Dedifferentiated amniotic fluid mesenchymal stem cell (primary cell): ENCODE results near the gene SNED1.

ENCODE experiments used
- DNase-seq: peaks from one replicate; pipeline ENCODE4 v3.0.0-alpha.2; 2016; ENCODE audit errors: extremely low spot score

SNED1 gene

DNA sequence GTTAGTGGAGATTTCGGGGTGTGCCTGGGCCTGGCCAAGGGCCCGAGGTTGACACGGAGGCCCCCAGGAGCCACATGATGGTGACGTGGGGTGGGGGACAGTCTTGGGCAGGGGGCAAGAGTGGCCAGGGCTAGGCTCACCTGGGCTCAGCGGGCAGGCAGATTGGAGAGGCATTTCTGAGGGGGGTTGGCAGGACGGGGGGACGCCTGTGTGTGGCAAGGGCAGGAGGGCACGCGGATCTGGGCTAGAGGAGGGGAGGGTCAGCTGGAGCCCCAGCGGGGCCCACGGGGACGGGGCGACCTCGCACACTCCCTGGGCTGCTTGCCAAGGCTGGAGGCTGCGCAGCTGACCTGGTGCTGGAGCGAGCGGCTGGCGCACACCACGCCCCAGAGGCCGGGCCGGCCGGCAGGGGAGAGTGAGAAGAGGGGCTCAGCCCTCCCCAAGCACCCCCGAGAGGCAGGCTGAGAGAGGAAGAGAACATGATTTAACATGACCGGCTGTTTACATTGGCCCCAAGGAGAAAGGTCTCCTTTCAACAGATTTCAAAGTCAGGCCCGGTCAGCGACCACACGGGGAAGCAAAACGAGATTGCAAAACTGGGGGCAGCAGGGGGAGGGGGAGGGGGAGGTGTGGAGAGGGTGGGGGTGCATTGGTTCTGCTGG lies 38.0 kb upstream of the SNED1 start:
- DNase-seq: no peak

DNA sequence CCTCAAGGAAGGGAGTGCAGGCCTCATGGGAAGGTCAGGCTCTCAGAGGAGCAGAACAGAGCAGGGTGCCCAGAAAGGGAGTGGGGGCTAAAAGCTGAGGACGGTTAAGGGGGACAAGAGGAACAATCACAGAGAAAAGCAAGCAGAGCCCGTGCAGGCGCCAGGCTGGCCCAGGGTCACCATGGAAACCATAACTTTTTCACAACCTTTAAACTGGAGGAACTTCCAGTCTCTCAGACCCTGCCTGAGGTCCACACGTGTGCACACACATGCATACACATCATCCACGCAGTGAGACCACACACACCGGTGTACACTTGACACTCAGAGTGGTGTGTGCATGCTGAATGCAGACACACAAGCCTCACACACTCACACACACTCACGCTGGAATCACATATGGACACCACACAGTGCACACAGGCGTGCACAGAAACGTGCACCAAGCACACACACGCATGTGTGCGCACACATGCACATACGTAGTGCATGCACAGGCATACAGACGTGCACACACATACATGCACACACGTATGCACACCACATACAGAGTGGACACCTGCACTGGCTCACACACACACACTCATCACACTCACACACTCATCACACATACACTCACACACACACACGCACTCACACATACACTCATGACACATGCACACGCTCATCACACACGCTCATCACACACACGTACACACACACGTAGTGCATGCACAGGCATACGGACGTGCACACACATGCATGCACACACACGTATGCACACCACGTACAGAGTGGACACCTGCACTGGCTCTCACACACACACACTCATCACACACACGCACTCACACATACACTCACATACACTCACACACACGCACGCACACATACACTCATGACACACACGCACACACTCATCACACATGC lies 37.2 kb upstream of the SNED1 start:
- no peak for DNase-seq

DNA sequence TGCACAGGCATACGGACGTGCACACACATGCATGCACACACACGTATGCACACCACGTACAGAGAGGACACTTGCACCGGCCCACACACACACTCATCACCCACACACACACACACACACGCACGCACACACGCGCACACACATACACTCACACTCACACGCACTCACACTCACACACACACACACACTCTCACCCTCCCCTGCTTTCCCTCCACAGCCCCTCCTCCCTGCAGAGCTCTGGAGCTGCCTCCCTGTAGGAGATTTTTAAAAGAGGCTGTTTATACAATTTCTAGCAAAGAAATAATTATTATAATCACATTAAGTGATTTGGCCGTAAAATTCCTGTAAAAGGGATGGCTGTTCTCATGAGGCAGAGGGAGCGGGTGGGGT lies 36.5 kb upstream of the SNED1 start:
- no peak for DNase-seq

DNA sequence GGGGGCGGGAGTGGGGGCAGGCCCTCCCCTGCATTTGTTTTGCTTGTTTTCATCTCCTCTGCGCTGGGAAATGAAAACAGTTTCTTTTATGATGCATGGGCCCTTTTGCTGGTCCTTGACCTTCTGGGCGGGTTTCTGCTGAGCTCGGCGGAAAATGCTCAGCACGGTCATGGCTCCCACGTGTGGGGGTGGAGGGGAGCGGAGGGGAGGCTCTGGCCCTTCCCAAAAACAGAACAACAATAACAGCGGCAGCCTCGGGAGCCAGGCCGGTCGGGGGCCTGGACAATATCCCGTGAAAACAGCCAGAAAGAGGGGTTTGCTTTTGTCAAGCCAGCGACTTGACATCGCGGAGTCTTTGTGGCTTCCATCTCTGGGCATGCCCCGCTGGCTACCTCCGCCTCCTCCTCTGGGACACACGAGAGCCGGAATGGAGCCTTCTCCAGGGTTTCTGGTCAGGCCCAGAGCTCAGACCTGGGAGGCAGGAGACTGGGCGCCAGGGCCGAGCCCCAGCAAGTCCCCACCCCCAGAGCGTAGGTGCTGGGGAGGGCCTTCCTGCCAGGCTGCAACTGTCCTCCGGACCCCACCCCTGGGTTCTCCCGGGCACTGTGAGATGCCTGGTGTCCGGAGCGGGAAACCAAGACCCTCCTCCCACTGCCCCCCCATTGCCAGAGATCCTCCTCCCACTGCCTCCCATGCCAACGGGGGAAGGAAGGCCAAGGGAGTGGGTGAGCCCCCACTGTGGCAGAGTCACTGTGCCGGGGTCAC lies 35.9 kb upstream of the SNED1 start:
- DNase-seq: no peak

DNA sequence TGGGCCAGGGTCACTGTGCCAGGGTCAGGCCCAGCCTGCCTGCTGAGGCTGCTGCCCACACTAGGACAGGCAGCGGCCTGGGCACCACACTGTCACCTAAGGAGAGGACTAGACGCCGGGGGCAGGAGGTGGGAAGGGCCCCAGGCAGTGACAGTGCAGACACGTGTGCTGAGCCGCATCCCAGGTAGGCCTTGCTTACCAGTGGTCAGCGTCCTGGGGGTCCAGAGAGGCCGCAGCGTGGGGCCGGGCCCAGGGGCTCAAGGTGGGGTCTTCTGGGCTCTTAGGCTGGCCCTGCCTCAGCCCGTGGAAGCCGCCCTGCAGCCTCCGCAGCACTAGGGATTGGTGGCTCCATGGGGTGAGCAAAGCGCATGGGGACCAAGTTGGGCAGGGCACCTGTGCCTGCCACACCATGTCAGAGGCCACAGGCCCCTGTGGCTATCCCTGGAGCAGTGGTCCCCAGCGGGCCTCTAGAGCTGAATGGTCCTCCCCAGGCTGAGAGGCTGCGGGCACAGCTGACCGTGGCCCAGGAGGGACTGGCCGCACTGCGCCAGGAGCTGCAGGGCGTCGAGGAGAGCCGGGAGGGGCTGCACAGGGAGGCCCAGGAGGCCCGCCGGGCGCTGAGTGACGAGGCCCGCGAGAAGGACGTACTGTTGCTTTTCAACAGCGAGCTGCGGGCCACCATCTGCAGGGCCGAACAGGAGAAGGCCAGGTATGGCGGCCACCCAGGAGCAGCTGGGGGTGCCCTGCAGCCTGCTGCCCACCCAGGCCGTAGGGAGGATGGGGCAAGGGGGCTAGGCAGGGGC lies 35.2 kb upstream of the SNED1 start:
- DNase-seq: no peak

DNA sequence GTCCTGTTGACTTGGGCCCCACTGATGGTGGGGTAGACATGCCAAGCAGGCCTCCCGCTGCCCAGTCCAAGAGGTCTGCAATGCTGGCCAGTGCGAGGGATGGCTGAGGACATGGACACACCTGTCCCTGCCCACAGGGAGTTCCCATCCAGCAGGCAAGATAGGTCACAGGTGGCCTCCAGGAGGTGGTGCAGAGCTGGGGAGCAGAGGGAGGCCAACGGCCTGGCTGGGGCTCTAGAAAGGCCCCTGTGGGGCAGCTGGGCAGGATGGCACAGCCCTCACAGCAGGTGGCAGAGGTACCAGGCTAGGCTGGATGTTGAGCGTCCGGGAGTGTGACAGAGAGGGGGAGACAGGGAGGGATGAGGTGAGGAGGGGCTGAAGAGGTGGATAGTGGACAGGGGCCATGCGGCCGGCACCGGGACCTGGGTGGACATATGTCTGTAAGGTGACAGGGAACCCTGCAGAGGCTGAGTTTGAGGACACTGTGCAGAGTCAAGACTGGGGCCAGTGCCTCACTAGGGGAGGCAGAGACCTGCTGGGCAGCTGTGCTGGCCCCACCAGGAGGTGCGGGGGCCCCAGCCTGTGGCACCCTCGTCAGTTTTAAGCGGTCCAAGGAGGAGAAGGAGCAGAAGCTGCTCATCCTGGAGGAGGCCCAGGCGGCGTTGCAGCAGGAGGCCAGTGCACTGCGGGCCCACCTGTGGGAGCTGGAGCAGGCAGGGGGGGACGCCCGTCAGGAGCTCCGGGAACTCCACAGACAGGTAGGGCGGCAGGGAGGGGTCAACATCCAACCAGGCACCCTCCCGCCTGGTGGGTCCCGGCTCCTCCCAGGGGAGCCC lies 34.3 kb upstream of the SNED1 start:
- no peak for DNase-seq

DNA sequence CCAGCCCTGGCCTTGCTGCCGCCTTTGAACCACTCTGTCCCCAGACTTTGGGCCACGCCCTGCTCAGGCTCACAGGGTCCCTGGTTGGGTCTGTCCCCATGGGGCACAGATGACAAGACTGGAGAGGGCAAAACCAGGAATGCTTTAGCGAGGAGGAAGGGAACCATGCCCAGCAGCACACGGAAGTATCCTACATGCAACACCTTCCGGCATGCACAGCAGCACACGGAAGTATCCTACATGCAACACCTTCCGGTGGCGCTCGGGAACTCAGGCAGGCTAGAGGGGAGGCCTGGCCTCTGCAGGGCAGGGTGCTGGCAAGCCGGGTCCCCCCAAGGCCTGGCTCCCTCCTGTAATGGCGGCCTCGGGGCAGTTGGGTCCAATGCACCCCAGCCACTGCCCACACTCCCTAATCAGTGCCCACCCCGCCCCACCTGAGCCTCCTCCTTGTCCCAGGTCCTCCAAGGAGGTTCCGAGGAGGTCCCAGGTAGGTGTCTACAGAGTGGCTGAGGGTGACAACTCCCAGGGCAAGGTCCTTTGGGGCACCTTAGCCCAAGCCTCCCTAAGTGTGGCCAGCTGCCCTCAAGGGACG lies 33.6 kb upstream of the SNED1 start:
- no peak for DNase-seq

DNA sequence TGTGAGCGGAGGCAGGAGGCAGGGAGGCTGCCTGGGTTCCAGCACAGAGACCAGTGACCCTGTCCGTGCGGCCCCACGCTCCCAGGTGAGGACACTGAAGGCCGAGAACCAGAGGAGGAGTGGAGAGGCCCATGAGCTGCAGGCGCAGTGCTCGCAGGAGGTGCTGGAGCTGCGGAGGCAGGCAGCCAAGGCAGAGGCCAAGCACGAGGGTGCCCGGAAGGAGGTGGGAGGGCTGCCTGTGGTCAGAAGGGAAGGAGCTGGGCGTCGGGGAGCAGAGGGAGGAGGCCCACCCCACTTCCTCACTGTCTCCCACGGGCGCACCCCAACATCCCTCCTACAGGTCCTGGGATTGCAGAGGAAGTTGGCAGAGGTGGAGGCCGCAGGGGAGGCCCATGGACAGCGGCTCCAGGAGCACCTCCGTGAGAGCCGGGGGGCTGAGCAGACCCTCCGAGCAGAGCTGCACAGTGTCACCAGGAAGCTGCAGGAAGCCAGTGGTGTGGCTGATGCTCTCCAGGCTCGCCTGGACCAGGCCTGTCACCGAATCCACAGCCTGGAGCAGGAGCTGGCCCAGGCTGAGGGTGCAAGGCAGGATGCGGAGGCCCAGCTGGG lies 33.0 kb upstream of the SNED1 start:
- DNase-seq: no peak

DNA sequence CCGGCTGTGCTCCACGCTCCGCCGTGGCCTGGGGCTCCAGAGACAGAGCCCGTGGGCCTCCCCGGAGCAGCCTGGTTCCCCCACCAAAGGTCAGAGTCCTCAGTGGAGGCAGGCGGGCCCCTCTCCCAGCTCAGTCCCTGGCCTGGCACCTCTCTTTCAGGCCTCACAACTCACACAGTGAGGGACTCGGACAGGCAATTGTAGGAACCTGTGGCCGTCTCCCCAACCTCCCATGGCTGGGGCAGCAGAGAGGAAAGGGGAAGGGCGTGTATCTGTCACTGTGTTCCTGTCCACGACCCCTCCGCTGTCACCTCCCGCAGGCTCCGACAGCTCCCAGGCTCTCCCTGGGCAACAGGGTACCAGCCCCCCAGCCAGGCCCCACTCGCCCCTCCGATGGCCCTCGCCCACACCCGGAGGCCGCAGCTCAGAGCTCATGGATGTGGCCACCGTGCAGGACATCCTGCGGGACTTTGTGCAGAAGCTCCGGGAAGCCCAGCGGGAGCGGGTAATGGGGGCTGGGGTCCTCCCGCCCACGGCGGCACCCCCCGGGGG lies 32.4 kb upstream of the SNED1 start:
- DNase-seq: no peak

DNA sequence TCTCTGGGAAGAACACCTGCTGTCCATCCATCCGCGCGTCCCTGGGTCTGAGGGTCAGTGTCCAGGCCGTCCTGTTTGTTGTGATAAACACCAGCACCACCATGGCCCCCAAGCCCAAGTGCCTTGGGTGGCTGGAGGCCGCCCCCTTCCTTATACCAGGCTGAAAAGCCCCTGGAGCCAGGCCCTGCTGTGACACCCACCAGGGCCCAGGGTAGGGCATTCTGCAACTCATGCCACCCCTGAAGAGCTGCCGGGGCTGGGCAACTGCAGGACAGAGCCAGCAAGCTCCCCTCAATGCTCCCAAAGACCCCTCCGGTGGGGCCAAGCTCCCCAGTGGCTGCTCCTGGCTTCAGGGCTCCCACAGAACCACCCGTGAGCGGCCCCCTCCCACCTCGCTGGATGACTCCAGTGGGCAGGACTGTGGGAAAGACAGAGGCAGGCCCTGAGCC lies 31.9 kb upstream of the SNED1 start:
- DNase-seq: no peak

DNA sequence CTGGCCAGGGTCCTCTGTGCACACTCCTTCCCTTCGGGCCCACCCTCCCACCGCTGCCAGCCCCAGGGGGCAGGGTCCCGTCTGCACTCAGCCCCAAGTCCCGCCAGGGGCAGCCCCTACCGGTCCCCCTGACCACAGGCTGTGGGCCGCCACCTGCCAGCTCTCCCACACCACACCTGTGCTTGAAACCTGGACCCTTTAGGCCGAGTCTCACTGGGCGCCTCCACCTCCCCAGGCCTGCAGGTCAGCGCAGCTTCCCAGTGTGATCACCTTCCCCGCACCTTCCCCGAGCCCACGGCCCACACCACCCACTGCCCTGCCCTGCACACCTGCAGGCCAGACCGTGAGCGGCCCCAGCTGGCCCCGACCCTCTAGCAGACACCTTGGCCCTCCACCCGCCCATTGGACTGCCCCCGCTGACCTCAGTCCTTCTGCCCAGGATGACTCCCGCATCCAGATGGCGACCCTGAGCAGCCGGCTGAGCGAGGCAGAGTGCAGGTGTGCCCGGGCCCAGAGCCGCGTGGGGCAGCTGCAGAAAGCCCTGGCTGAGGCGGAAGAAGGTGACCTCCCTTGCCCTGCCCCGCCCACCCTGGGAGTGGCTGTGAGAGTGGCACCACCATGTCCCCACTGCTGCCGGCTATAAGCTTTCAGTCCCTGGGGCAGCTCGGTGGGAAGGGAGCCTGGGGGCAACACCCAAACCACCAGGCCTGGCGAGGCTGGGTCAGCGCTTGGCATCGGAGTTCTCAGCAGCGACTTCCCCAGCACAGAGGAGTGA lies 31.3 kb upstream of the SNED1 start:
- no peak for DNase-seq

DNA sequence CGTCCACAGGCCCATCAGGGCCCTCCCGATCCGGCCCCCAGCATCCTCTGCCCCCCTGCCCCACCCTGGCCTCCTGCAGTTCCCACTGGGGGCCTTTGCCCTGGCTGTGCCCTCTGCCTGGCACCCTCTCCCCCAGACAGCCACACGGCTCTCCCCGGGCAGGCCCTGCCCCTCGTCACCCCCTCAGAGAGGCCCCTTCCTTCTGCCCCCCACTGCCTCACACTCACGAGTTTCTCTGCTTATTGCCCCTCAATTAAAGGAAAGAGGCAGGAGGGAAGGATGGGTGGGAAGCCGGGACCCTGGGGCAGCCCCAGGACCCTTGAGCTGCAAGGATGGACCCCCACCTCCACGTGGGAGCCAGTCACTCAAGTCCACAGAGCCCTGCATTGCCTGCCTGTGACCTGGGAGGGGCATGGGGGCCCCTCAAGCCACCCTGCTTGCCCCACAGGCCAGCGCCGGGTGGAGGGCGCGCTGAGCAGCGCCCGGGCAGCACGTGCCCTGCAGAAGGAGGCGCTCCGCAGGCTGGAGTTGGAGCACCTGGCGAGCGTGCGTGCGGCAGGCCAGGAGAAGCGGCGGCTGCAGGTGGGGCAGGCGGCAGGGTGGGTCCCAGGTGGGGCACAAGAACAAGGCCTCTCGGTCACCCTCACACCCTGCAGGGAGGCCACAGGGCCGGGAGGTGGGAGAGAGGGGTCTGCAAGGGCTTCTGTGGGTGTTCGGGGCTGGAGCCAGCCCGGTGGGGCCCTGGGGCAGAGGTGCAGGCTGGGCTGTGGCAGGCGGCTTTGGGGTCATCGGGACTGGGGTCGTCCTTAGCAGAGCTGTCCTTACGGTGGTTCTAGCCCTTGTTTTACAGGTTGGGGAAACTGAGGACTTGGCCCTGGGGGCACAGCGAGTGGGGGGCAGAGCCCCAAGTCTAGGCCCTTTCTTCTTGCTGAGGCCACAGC lies 30.5 kb upstream of the SNED1 start:
- DNase-seq: no peak

DNA sequence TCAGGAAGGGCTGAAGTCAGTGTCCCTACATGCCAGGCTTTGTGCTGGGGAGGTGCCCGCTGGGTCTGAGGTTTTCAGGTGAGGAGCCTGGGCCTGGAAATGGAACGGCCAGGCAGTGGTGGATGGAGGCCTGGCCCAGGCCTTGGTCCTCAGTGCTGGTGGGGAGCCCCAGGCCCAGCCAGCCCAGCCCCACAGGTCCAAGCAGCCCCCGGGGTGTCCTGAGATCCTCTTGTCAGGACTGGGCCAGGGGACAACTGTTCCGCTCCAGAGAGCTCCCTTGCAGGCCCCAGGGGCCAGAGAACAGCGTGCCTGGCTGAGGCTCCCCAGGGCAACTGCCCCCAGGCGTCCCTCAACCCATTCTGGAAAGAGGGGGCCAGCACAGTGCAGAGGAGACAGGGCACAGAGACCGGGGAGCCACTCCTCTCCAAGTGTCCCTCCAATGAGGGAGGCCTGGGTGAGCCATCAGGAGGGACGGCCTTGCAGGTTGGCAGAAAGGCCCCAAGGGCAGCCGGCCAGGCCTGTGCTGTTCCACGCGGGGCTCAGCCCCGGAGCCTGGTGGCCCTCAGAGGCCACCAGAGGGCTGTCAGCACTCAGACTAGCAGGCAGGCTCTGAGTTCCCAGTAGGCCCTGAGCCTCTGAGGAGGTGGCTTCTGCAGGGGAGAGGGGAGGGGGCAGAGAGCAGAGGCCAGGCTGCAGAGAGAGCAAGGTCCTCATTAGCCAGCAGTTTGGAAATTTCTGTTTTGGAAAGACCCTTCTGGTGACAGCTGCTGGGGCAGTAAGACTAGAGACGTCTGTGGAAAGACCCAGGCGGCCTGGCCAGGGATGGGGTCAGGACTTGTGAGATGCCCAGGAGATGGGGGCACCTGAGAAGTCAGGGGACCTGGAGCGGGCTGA lies 29.4 kb upstream of the SNED1 start:
- no peak for DNase-seq

DNA sequence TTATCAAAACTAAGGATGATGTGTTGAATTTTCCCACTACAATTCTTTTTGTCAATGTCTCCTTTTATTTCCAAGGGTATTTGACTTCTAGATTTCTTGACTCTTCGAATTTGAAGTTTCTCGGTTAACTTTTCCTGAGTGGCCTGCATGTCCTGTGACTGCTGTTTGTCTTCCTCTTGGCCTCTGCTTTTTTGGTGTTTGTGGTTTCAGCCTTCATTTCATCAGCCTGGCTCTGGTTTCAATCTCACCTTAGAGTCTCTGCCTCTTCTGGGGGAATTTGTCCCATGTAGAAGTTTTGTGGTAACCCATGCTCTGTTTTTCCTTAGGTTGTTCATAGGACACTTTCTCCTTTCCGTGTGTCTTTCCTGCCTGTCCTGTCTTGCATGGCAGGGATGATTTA lies 28.3 kb upstream of the SNED1 start:
- no peak for DNase-seq

DNA sequence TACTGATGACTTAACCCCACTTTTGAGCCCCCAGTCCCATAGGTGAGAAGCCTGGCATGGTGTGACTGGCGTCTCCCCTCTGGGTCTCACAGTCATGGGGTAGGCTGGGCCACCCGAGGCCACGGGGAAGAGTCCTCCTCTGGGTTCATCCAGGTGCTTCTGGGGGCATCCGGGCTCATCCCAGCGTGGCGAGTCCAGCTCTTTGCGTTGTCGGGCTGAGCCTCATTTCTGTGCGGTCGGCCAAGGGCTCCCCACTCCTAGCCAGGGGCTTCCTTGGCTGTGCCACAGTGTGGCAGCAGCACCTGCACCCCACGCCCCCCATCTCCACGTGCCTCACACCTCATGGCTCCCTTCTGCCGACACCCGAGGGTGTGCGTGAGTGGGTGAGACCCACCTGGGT lies 27.6 kb upstream of the SNED1 start:
- DNase-seq: no peak

DNA sequence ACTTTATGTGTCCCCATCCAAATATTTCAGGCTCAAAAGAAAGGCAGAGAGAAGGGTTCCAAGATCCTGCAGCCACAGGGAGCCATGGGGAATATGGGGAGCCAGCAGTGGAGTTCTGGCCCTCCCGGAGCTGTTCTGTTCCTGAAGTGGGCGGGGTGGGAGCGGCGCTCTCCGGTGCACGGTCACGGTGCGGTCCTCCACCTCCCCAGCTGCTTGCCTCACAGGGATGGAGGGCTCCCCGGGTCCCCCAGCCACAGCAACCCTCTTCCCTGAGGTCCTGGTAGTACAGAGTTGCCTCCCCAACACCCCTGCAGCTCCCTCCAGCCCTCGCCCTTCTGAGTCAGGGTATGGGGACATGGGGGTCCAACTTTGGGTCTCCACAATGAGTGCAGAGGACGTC lies 26.2 kb upstream of the SNED1 start:
- DNase-seq: no peak
